ENCODE results near the gene GRN. TPM values are rescaled to one million over a fixed set of nuclear protein-coding genes. Genes with fewer than 3 reads are reported as not detected.

GRN gene
- total and polyA plus RNA-seq, 2 of the 13 experiments (the other 11 are each of a cell fraction or from before 2014, with no cell fraction given): 86.6 to 143 TPM

- TF ChIP-seq PATZ1 (CRISPR knock-in tag; IDR thresholded peaks at IDR 0.05): no peak; the same call in 1 of the 2 replicates
- TF ChIP-seq ZNF20 (CRISPR knock-in tag; IDR thresholded peaks at IDR 0.05): no peak
- TF ChIP-seq NFKB2 (CRISPR knock-in tag; IDR thresholded peaks at IDR 0.05; ENCODE audit: borderline replicate concordance): 0 out of 2 replicates have a peak, but pooled peaks have one; percentile 2
- TF ChIP-seq RBM39 (IDR thresholded peaks at IDR 0.05; ENCODE audit: low read depth, low read length, poor library complexity, severe bottlenecking): peak; percentile 74
- 0 out of 2 replicates have a peak, but pooled peaks have one; percentile 18 for TF ChIP-seq FOXC1 (CRISPR knock-in tag; IDR thresholded peaks at IDR 0.05; ENCODE audit: borderline replicate concordance)
- TF ChIP-seq AGO2 (optimal IDR thresholded peaks at IDR 0.05; ENCODE audit: low read depth, low read length): peak; percentile 52
- TF ChIP-seq KLF13 (CRISPR knock-in tag; IDR thresholded peaks at IDR 0.05): 0 out of 2 replicates have a peak, but pooled peaks have one; percentile 63
- TF ChIP-seq IKZF5 (CRISPR knock-in tag; IDR thresholded peaks at IDR 0.05): no peak
- no peak for TF ChIP-seq ZNF121 (CRISPR knock-in tag; IDR thresholded peaks at IDR 0.05)
- peak; percentile 68 for TF ChIP-seq XRCC5 (optimal IDR thresholded peaks at IDR 0.05; ENCODE audit: low read length)
- no peak for TF ChIP-seq HINFP (CRISPR knock-in tag; IDR thresholded peaks at IDR 0.05; ENCODE audit: low read depth)
- 0 out of 2 replicates have a peak, but pooled peaks have one; percentile 27 for TF ChIP-seq ZNF263 (CRISPR knock-in tag; IDR thresholded peaks at IDR 0.05)
- peak; percentile 11; the same call in 1 of the 2 replicates for TF ChIP-seq GMEB1 (CRISPR knock-in tag; IDR thresholded peaks at IDR 0.05; ENCODE audit: borderline replicate concordance)
- peak; percentile 32; the same call in 1 of the 2 replicates for TF ChIP-seq MED1 (CRISPR knock-in tag; IDR thresholded peaks at IDR 0.05)
- TF ChIP-seq GATAD2A (CRISPR knock-in tag; IDR thresholded peaks at IDR 0.05): 0 out of 2 replicates have a peak, but pooled peaks have one; percentile 20
- TF ChIP-seq TP53 (CRISPR knock-in tag; conservative IDR thresholded peaks at IDR 0.05): no peak
- TF ChIP-seq PBX3 (CRISPR knock-in tag; IDR thresholded peaks at IDR 0.05; ENCODE audit: borderline replicate concordance): no peak
- TF ChIP-seq ZNF784 (CRISPR knock-in tag; IDR thresholded peaks at IDR 0.05; ENCODE audit: borderline replicate concordance): no peak
- no peak for TF ChIP-seq HOXA9 (CRISPR knock-in tag; IDR thresholded peaks at IDR 0.05; ENCODE audit: borderline replicate concordance)
- no peak for TF ChIP-seq CEBPB (IDR thresholded peaks at IDR 0.05; ENCODE audit: borderline replicate concordance, low read depth, low read length)
Measured at GRCh38 chr17:44345454-44346026, 438 bp downstream of the GRN start (continued).
